ENCODE results near the gene ADORA2A.

The ADORA2A gene

GRCh38 chr22:24427500-24428164 is at the start of gene ADORA2A:
Gene ADORA2A, plus strand, starts transcription at chr22:24427599. Its CDS starts 5,806 bp downstream, at chr22:24433405.
- peak; percentile 59 to 73 for DNase-seq (ENCODE audit: low read depth in 2 of 2)

DNA sequence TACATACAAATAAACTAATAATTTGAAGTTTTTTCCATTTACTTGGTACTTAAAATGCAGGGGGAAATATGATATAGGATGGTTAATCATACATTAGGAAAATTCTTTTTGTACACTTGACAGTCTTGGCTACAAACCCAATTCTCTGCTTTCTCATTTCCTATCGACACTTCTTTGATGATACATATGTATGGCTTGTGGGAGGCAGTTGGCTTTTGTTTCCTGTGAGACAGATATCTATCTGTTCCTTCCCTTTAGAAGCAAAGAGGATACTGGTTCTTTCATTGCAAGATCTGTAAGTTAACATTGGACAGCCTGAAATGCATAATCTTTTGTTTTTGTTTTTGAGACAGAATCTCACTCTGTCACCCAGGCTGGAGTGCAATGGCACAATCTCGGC is 47.9 kb upstream of the ADORA2A start:
- no peak for DNase-seq (ENCODE audit: low read depth in 2 of 2)

- no peak for DNase-seq (ENCODE audit: low read depth in 2 of 2)
Measured at GRCh38 chr22:24380220-24380904, 47.0 kb upstream of the ADORA2A start.

DNA sequence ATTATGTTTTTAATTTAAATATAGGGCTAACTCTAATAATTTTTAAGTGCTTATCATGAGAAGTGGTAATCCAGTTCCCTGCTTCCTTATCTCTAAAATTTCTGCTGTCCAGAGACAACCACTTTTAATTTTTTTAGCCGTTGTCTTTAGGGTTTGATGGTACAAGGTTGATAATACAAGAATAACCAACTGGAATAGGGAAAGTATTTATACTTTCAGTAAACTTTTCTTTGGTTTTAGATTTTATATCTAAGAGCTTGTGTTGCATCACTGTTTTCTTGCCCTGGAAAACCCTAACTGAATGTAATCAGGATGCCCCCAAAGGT is 46.5 kb upstream of the ADORA2A start:
- no peak for DNase-seq (ENCODE audit: low read depth in 2 of 2)

DNA sequence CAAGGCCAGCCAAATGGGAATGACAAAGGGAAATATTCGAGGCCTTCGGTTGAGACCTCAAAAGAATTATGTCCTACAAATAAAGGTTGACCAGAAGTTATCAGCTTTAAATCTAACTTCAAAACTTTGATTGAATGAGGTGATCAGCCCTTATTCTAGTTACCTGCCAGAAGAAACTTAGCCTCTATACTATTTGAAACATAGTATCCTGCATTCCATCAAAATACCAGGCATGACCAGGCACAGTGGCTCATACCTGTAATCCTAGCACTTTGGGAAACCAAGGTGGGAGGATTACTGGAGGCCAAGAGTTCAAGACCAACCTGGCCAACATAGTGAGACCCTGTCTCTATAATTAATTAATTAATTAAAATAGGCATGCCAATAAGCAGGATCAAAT is 44.3 kb upstream of the ADORA2A start:
- DNase-seq (ENCODE audit: low read depth in 2 of 2): no peak

DNA sequence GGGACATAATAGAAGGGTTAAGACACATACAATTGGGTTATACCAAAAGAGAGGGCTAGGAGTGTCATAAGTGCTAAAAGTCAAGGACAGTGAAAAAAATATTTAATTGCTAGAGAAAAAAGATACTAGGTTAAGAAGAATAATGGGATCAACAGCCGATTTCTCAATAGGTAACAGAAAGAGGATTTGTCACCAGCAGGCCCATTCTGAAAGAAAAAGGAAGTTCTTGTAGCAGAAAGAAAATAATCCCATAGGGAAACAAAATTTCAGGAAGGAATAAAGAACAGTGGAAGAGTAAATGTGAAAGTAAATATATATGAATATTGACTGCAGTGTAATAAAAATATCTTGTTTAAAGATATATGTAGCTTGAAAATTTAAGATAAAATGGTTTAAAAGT is 43.3 kb upstream of the ADORA2A start:
- no peak for DNase-seq (ENCODE audit: low read depth in 2 of 2)

- DNase-seq (ENCODE audit: low read depth in 2 of 2): no peak
Measured at GRCh38 chr22:24386937-24387471, 40.4 kb upstream of the ADORA2A start.

DNA sequence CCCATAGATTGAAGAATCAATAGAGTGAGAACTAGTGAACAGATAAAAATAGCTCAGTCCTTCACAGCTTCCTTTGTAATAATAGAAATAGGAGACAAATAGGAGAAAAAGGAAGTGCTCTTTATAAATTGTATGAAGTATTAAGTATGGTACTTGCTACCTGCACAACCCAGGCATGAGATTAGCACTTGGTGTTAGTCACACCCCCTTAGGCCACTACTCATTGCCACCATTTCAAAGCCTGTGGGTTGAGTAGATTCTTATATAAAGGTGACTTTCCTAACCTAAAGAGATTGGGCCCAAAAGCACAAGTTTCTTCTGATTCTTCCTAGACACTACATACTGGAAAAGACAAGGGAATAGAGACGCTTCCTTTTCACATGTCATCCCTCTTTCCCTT is 37.7 kb upstream of the ADORA2A start:
- no peak for DNase-seq (ENCODE audit: low read depth in 2 of 2)

DNA sequence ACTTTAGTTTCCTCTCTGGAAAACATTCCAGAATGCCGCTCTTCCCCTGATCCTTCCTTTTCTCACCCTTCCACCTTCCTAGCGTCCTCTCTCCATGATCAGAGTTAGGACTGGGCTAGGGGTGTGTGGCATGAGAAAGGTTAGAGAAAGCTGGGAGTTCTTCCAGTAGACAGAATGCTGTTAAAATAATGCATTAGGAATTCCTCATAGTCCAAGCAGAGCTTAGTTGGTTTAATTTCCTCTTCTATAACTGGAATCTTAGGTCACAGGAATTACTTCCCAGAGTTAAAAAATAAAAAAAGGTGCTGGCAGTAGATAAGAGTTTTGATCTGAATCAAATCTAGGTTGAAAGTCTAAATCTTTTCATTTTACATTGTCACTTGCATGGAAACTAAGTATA is 37.2 kb upstream of the ADORA2A start:
- no peak for DNase-seq (ENCODE audit: low read depth in 2 of 2)

DNA sequence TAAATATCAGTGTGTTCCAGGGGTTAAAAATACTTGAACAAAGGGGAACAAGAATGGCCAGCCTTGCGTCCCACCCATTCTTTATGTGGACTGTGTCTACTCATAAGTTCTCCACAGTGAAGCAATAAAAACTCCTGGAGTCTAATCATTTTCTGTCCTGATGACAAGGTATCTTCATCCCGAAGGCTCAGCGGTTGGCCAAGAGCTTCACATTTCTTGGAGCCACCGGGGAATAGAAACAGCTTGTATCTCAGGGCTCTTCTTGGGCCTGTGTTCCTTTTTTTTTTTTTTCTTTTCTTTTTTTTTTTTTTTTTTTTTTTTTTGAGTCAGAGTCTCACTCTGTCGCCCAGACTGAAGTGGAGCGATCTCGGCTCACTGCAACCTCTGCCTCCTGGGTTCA is 36.8 kb upstream of the ADORA2A start:
- DNase-seq (ENCODE audit: low read depth in 2 of 2): no peak

GRCh38 chr22:24391836-24392217 is 35.6 kb upstream of the ADORA2A start:
- no peak for DNase-seq (ENCODE audit: low read depth in 2 of 2)

DNA sequence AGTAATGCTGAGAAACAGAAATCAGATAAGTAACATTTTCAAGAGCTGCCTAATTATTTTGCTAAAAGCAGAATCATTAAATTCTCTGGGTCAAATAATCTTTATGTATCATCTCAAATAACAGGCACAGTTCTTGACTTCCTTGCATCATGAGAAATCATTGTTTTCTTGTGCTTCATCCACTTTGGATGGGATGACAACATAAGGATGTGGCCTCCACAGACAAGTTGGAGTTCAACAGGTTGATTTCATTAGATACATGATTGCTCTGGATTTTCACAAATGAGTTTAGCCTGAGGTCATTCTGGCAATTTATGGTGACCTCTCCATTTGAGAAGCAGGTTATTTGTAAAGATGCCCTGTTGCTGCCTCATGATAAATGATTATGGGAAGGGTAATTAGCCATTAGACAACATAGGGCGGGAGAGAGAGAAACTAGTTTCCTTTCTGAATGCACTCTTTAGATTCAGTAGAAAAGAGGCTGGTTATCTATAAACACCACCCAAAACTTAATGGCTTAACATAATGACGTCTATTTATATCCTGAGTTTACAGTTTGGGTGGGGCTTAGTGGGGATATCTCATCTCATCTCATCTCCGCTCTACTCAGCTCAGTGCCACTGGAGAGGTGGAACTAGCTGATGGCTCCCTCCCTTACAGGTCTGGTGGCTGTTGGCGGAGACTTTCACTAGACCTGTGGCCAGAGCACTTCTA is 35.0 kb upstream of the ADORA2A start:
- DNase-seq (ENCODE audit: low read depth in 2 of 2): no peak

- no peak for DNase-seq (ENCODE audit: low read depth in 2 of 2)
Measured at GRCh38 chr22:24393012-24393559, 34.3 kb upstream of the ADORA2A start.

- no peak for DNase-seq (ENCODE audit: low read depth in 2 of 2)
Measured at GRCh38 chr22:24393848-24394247, 33.6 kb upstream of the ADORA2A start.

- no peak for DNase-seq (ENCODE audit: low read depth in 2 of 2)
Measured at GRCh38 chr22:24394254-24394653, 33.1 kb upstream of the ADORA2A start.

DNA sequence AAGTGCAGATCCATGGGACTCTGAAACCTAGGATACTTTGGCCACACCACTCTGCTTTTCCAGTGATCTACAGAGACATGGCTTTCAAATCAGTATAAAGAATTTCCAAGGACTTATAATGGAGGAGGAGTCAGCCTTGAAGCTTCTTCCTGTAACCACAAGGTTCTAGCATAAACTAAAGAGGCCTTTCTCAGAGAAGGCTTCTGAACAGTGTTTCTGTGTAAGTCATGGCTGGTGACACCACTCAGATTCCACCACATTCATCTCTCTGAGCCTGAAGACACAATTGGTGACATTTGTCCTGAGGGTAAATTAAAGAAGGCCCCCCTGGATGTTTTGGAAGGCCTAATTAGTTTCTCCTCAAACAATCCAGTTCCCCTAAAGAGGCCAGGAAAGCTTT is 29.0 kb upstream of the ADORA2A start:
- no peak for DNase-seq (ENCODE audit: low read depth in 2 of 2)

GRCh38 chr22:24400034-24400725 is 27.2 kb upstream of the ADORA2A start:
- no peak for DNase-seq (ENCODE audit: low read depth in 2 of 2)

DNA sequence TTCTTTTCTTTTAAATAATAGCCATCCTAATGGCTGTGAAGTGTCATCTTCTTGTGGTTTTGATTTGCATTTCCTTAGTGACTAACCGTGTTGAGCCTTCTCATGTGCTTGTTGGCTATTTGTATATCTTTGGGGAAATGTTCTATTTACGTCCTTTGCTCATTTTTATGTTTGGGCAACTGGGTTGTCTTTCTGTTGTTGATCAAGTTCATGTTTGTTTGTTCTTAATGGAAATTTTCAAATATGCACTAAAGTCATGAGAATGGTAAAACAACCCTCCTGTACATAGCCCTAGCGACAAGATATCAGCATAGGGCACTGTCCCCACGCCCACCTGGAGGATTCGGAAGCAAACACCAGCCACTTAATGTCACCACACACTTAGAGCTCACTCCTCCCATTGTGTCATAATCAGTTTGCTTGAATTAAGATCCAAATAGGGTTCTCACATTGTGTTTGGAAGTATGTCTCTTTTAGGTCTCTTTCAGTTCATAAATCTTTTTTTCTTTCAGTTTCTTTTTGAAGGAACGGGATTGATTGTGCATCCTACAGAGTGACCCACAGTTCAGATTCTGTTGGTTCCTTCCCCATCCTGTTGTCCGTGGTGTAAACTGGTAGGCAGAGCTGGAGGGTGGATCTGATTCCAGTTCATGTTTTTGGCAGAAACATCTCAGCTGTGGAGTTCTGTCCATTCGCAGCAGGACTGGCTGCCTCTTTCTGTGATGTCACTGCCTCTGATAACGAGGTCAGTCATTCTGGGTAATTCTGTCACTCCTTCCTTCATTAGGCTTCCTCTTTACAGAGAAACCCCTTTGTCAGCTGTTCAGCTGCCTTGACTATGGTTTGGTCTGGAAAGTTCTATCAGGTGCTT is 26.4 kb upstream of the ADORA2A start:
- DNase-seq (ENCODE audit: low read depth in 2 of 2): no peak

DNA sequence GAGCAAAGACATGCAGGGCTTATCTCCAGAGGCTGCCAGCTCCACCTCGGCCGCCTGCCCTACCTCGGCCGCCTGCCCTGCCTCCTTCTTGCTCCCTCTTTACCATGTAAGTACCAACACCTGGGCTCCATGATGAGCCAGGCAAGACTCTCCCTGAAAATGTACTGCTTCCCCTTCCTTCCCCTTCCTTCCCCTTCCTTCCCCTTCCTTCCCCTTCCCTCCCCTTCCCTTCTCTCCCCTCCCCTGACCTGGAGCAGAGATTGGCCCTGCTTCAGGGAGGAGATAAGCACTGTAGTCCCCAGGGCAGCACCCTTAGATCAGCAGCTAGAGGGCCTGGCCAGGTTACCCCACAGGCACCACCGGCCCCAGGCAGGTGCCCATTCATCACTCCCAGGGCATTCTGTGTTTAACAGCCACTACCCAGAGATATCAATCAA is 25.4 kb upstream of the ADORA2A start:
- no peak for DNase-seq (ENCODE audit: low read depth in 2 of 2)

DNA sequence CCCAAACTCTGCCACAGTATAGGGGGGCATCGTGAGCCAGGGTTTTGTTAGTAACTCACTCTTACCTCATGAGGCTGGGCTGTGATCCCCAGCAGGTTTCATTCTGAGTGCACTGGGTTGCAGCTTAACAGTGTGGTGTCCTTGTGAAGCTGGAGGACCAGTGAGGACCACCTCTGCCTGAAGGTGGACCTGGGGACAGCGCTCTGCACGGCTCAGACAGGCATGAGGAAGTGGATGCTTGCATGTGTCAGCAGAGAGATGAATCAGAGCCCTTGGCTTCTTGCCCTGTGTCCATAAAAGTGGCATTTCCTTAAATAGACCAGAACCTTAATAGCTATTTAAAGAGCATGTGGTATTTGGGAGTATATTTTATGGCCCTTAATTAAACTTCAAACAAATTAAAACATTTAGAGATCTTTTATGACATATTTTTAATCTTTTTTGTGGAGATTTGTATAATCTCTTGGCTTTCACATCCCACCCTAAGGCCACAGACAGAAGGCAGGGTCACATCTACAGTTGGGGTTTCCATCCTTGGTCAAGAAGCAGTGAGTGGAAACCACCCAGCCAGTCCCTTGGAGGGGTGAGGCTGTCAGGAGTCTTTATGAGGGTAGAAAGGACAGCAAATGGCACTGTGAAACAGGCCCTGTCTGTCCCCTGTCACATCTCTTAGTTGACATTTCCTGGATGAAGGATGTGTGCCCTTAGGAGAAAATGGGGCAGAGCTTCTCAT is 24.8 kb upstream of the ADORA2A start:
- DNase-seq (ENCODE audit: low read depth in 2 of 2): no peak

All from stimulated activated CD8-positive, alpha-beta memory T cell treated with anti-CD3 and anti-CD28 coated beads, Interleukin-2, amount 100 ng/mL, for 1 hour (primary cell).